A204.1 (cell line): ENCODE measurements around the gene COMP.
"Not testable (repeated sequence)": the region's sequence is repeated elsewhere in the genome, so short reads cannot be mapped to it uniquely, and the experiment has no call there.

Source experiments
- FAIRE-seq: peaks from 2 replicates; lab custom pipeline; 2012; peaks lifted over from hg19 to GRCh38; lab: Jason Lieb, UNC

The COMP gene

GRCh38 chr19:18745012-18745735 is 45.9 kb downstream of the COMP start:
- no peak for FAIRE-seq

DNA sequence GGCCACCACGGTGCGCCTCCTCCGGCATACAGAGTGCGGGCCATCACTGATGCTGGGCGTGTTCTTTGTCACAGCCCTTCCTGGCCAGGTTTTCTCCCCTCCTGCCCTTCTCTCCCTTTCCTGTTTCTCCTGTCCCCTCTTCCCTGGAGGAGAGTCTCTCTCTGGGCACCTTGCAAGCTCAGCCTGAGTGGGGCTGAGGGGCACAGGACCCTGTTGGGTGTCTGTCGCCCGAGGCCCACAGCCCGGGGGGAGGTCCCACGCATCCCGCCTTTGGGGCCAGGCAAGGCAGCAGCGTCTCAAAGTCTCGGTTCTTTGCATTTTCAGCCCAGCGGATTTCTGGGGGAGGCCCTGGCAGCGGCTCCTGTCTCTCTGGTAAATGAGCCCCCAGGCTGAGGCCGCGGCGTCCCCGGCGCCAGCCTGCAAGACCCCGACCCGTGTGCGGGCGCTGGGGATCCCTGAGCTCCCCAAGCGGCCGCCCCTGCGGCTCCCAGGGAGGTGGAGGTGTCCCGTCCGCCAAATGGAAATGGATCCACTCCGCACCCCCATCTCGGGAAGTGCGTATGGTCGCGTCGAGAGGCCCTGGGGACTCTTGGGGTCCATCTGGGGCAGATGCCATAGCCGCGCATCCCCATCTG is 47.2 kb downstream of the COMP start:
- FAIRE-seq = no peak

DNA sequence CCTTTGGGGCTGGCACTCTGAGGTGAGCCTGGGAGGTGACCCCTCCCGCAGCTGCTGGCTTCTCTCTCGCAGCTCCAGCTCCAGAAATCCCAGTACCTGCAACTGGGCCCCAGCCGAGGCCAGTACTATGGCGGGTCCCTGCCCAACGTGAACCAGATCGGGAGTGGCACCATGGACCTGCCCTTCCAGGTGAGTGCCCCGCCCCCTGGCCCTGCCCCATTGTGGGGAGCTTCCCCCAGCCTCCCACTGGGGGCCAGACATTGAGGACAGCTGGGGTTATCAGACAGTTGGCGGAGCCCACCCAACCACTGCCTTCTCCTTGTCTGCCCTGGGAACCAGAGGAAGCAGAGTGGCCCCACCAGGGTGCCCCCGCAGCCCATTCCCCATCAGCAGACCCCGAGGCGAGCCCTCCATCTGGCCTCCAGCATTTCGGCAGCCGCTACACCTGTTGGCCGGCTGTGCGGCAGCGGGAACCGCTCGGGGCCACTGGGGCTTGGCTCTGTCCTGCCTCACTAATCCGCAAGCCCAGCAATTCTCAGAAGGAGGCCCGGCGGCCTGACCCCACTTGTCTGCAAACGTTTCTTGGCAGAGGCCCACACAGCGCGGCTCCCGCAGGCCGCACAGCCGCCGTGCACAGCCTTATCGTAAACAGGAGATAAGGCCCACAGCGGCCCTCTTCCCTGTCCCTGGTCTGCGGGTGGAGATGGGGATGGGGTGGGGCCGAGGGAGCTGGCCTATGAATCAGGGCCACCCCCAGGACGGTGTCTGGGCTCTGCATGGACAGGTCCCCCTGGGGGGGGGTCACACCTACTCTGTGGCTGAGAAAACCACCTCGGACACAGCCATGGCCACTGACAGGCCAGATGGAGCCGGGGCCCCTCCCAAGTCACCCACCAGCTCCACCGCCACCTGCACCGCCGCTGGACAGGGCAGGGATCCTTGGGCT is 48.0 kb downstream of the COMP start:
- no peak for FAIRE-seq

- FAIRE-seq = no peak
Measured at GRCh38 chr19:18742324-18742723, 48.8 kb downstream of the COMP start.

GRCh38 chr19:18741124-18742121 is 49.7 kb downstream of the COMP start:
- no peak for FAIRE-seq

DNA sequence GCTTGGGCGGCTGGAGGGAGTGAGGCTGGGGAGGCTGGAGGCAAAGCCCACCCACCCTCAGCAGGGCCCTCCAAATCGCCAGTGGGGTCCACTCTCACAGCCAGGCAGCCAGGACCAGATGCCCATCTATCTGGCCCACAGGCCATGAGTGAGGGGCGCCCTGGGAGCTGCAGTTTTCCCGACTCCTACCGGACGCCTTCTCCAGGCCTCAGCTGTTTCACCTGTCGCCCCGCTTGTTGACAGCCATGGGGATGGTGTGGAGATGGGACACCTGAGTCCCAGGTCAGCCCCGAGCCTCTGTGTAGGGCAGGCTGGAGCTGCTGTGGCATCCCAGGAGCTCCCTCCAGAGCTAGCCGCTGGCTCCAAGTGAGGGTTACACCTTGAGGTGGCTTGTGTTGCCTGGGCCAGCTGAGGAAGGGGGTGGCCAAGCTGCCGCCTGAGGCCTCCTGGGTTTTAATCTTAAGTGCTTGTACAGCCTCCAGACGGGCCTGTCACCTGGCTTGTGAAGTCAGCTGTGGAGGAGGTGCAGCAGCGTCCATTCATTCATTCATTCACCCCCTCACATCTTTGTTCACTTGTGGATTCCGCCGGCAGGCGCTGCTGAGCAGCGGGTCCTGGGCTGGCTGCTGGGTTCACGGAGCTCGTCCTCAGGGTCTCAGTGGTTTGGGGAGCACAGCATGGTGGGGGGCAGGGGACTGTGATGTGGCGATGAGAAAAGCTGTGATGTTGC is 52.0 kb downstream of the COMP start:
- no peak for FAIRE-seq

- FAIRE-seq = no peak
Measured at GRCh38 chr19:18737954-18738351, 53.2 kb downstream of the COMP start.

DNA sequence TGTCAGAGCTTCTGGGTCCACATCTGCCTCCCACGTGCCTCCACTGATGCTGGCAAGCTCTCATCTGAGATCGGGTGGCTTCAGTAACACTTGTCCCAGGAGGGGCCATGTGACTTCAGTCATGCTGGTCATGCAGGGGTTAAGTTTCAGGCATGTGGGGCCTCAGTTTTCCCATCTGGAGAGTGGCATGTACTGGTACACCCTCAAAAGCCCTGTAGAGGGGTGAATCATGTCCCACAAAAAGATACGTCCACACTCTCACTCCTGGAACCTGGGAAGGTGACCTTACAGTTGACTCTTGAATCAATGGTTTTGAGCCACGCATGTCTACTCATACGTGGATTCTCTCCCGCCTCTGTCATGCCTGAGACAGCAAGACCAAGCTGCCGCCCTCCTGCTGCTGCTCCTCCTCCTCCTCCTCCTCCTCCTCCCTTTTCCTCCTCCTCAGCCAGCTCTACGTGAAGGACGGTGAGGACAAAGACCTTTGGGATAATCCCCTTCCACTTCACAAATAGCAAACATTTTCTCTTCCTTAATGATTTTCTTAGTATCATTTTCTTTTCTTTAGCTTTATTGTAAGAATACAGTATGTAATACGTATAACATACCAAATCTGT is 53.7 kb downstream of the COMP start:
- FAIRE-seq = no peak

- FAIRE-seq = no peak
Measured at GRCh38 chr19:18736415-18737336, 54.4 kb downstream of the COMP start.

- no peak for FAIRE-seq
Measured at GRCh38 chr19:18735752-18736151, 55.4 kb downstream of the COMP start.

DNA sequence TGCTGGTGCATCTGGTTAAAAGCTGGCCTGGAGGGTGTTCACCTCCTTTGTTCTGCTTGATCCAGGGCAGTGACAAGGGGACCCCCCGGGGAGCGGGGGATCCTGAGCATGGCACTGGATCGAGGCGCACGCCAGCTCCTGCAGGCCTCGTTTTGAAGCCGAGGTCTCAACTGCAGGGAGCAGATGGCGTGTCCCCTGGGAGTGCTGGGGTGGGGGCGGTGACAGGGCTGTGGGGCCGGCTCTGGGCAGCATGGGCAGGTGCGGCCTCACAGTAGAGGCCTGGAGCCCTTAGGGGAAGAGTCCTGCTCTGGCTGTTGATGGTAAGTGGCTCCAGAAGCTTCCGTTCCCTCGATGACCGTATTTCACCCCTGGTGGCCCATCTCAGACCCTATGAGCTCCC is 55.8 kb downstream of the COMP start:
- no peak for FAIRE-seq

GRCh38 chr19:18733762-18734332 is 57.3 kb downstream of the COMP start:
- FAIRE-seq = not testable (repeated sequence)

- no peak for FAIRE-seq
Measured at GRCh38 chr19:18733196-18733647, 57.9 kb downstream of the COMP start.
